Fibroblast of mammary gland (primary cell): ENCODE data around the gene CST4.

Source experiments
- DNase-seq: peaks from one replicate; pipeline ENCODE4 v3.0.0-alpha.2; 2010; ENCODE audit warnings: low read depth
- H3K4me3 ChIP-seq: 2 replicates; pipeline ENCODE4 v1.5.1; 2011; ENCODE audit warnings: low read depth, mild to moderate bottlenecking, low read length, moderate library complexity; ENCODE audit not compliant: control insufficient read depth
- CTCF ChIP-seq: conservative IDR thresholded peaks from 2 replicates; pipeline ENCODE4 v1.5.1; 2011; ENCODE audit warnings: low read depth, low read length, inconsistent platforms; ENCODE audit not compliant: control insufficient read depth, insufficient read depth

The CST4 gene

GRCh38 chr20:23647346-23647745, 41.5 kb downstream of the CST4 start:
- DNase-seq: no peak
- TF ChIP-seq CTCF: no peak
- no peak overlapping the region for H3K4me3 ChIP-seq

- no peak overlapping the region for H3K4me3 ChIP-seq
- no peak for DNase-seq
- TF ChIP-seq CTCF: no peak
These were observed 42.5 kb downstream of the CST4 start for GRCh38 chr20:23646106-23646873.

- no peak for TF ChIP-seq CTCF
- no peak for DNase-seq
- no peak overlapping the region for H3K4me3 ChIP-seq
These were observed 43.3 kb downstream of the CST4 start for GRCh38 chr20:23645575-23645974.

GRCh38 chr20:23644164-23644563, 44.7 kb downstream of the CST4 start:
- TF ChIP-seq CTCF: no peak
- DNase-seq: no peak
- no peak overlapping the region for H3K4me3 ChIP-seq

- H3K4me3 ChIP-seq: no peak overlapping the region
- DNase-seq: no peak
- TF ChIP-seq CTCF: no peak
These were observed 45.2 kb downstream of the CST4 start for GRCh38 chr20:23643659-23644058.

- peak; percentile 92 for DNase-seq
- no peak overlapping the region for H3K4me3 ChIP-seq
- TF ChIP-seq CTCF: no peak
These were observed 46.7 kb downstream of the CST4 start for GRCh38 chr20:23641936-23642751.
